ENCODE data around the gene AGK. TPM values are rescaled to one million over a fixed set of nuclear protein-coding genes. Genes with fewer than 3 reads are reported as not detected.

The AGK gene
- total RNA-seq, 1 donor from 2014 or later: 31.9 TPM

DNA sequence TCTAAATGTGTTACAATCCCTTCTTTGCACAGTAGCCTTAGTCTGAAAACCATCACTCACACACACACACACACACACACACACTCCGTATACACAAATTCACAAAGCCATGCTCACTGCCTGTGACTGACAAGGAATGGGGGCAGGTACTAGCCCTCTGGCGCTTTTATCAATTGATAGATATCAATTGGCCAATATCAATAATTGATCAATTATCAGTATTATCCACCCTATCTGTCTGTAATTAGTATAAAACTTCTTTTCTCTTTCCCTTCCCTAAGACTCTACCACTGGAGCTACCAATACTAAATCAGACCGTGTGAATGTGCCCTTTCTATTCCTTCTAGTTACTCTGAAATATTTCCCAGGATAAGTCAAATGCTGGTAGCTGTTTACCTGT lies 148.7 kb downstream of the AGK start:
- Mint-ChIP-seq H3K9me3 (no peaks in the 10 kb centered on the region), H3K27ac (peak overlapping the region; percentile 77), H3K27me3 (peaks cover 24% of the 10 kb centered on the region), H3K36me3 (no peaks in the 10 kb centered on the region), H3K4me1 (ENCODE audit: unreplicated experiment) (peaks cover 38% of the 10 kb centered on the region), H3K4me3 (peak overlapping the region; percentile 87)
- TF ChIP-seq, protein P1, sequence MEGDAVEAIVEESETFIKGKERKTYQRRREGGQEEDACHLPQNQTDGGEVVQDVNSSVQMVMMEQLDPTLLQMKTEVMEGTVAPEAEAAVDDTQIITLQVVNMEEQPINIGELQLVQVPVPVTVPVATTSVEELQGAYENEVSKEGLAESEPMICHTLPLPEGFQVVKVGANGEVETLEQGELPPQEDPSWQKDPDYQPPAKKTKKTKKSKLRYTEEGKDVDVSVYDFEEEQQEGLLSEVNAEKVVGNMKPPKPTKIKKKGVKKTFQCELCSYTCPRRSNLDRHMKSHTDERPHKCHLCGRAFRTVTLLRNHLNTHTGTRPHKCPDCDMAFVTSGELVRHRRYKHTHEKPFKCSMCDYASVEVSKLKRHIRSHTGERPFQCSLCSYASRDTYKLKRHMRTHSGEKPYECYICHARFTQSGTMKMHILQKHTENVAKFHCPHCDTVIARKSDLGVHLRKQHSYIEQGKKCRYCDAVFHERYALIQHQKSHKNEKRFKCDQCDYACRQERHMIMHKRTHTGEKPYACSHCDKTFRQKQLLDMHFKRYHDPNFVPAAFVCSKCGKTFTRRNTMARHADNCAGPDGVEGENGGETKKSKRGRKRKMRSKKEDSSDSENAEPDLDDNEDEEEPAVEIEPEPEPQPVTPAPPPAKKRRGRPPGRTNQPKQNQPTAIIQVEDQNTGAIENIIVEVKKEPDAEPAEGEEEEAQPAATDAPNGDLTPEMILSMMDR (conservative IDR thresholded peaks at IDR 0.05): no peak
- DNase-seq (ENCODE audit: extremely low spot score, unreplicated experiment): no peak

DNA sequence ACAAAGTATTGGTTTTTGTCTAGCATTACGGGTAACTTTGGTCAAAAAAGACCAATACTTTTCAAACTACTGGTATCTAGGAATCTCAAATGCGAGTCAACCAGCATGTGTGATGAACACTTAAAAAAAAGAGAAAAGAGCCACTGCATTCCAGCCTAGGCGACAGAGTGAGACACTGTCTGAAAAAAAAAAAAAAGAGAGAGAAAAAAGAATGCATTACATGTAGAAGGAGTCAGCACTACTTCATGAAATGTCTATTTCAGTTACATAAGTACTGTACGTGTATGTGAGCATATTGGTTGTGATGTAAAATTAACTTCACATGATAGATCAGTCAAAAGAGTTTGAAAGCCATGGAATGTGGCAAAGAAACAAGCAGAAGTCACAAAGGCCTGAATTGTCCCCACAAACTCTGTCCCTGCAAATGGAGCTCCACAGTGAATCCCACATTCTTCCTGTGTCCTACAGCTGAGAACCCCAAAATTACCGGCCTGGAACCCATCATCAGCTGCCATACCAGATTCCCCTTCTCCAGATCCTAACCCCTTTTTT lies 149.2 kb downstream of the AGK start:
- Mint-ChIP-seq H3K36me3 (no peaks in the 10 kb centered on the region), H3K4me3 (peak overlapping the region; percentile 87), H3K27me3 (peaks cover 25% of the 10 kb centered on the region), H3K9me3 (no peaks in the 10 kb centered on the region), H3K27ac (peak overlapping the region; percentile 77), H3K4me1 (ENCODE audit: unreplicated experiment) (peaks cover 38% of the 10 kb centered on the region)
- TF ChIP-seq, protein P1 (conservative IDR thresholded peaks at IDR 0.05): no peak
- DNase-seq (ENCODE audit: extremely low spot score, unreplicated experiment): no peak

DNA sequence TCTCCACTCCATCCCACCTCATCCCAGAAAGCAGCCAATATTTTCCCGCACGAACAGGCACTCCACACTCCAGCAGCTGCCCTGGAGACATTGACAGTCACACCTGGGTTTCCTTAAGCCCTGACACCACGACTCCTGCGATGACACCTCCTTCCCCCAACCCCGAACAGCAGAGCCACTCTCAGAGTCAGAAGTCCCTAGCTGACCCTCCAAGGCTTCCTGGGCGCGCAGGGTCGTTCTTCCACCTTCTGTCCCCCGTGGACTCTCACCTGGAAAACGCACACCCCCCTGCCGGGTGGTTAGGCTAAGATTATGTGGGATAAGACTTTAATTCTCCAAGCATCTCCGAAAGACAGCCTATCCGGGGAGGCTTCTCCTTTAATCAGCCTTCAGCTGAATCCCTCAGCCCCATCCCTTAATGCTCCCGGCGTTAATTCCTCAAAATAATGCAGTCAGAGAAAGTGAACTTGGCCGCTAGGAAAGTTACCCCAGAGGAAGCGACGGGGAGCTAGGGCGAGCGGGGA lies 149.7 kb downstream of the AGK start:
- H3K27ac Mint-ChIP-seq: peak overlapping the region; percentile 77

DNA sequence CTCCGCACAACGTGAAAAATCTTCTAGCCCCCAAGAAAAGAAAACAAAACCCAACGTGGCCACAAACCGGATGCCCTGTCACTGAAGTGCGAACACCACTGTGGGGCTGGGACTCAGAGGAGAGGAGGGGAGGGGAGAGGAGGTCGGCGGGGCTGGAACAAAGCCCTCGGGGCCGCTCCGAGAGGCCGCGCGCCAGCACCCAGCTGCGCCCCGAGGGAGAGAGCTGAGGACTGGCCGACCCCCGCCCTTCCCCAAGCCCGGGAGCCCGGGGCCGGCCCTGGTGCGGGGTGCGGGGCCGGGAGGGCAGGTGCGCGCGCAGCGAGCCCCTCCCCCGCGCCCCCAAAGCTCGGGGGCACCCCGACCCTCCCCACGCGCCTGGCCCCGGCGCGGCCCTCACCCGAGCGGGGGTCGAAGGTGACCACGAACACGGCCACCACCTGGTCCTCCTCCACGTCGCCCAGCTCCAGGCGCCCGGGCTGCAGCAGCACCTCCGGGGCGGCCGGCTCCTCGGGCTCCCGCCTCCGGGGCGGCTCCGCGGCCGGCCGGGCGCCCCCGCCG lies 150.4 kb downstream of the AGK start:
- Mint-ChIP-seq H3K27ac (no peak overlapping the region), H3K4me3 (peak overlapping the region; percentile 87), H3K27me3 (peaks cover 25% of the 10 kb centered on the region), H3K9me3 (no peaks in the 10 kb centered on the region), H3K4me1 (ENCODE audit: unreplicated experiment) (peaks cover 38% of the 10 kb centered on the region), H3K36me3 (no peaks in the 10 kb centered on the region)
- DNase-seq (ENCODE audit: extremely low spot score, unreplicated experiment): peak; percentile 73
- TF ChIP-seq, protein P1 (conservative IDR thresholded peaks at IDR 0.05): no peak

More for the DNA sequence above, 149.7 kb downstream of the AGK start:
- Mint-ChIP-seq H3K36me3 (no peaks in the 10 kb centered on the region), H3K27me3 (peaks cover 25% of the 10 kb centered on the region), H3K4me3 (peak overlapping the region; percentile 87), H3K4me1 (ENCODE audit: unreplicated experiment) (peaks cover 38% of the 10 kb centered on the region), H3K9me3 (no peaks in the 10 kb centered on the region)
- TF ChIP-seq, protein P1 (conservative IDR thresholded peaks at IDR 0.05): no peak
- DNase-seq (ENCODE audit: extremely low spot score, unreplicated experiment): no peak

DNA sequence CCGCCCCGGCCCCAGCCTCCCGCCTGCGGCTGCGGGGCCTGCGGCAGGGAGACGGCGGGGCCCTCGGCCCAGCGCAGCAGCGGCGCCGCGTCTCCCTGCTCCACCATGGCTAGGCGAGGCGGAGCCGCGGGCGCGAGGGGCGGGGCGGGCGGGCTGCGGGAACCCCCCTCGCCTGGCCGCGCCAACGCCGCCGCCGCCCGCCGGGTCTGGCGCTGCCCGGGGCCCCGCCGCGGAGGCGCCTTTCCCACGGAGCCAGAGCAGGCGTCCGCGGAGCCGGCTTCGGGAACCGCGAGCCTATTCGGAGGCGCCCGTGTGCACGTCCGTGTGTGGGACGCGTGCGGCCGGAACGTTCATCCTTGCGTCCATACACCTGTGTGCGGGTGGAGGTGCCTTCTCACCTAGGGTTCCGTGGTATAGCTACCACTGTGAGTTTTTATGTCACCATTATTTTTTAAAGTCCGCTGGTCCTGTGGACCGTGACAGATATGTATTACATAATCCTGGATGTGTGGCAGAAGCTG lies 150.9 kb downstream of the AGK start, which contains the start of gene DENND11:
Gene DENND11, minus strand, starts transcription at position 120 of the 521 bp plus-strand sequence. Its CDS starts 13 bp downstream, at position 107.
- Mint-ChIP-seq H3K9me3 (no peaks in the 10 kb centered on the region), H3K36me3 (no peaks in the 10 kb centered on the region), H3K27me3 (peaks cover 27% of the 10 kb centered on the region), H3K4me3 (peak within 1 kb of the TSS; percentile 87), H3K27ac (peak within 1 kb of the TSS; percentile 77), H3K4me1 (ENCODE audit: unreplicated experiment) (peaks cover 38% of the 10 kb centered on the region)
- peak; percentile 73 for DNase-seq (ENCODE audit: extremely low spot score, unreplicated experiment)
- TF ChIP-seq, protein P1 (conservative IDR thresholded peaks at IDR 0.05): no peak

Data from type B pancreatic cell (in vitro differentiated cells).